ENCODE measurements around the gene ZNF503.

GRCh38 chr10:75398692-75399460, 2.7 kb downstream of the ZNF503 start:
- no peak for TF ChIP-seq POLR2A (IDR thresholded peaks at IDR 0.05)
- TF ChIP-seq, protein P1, sequence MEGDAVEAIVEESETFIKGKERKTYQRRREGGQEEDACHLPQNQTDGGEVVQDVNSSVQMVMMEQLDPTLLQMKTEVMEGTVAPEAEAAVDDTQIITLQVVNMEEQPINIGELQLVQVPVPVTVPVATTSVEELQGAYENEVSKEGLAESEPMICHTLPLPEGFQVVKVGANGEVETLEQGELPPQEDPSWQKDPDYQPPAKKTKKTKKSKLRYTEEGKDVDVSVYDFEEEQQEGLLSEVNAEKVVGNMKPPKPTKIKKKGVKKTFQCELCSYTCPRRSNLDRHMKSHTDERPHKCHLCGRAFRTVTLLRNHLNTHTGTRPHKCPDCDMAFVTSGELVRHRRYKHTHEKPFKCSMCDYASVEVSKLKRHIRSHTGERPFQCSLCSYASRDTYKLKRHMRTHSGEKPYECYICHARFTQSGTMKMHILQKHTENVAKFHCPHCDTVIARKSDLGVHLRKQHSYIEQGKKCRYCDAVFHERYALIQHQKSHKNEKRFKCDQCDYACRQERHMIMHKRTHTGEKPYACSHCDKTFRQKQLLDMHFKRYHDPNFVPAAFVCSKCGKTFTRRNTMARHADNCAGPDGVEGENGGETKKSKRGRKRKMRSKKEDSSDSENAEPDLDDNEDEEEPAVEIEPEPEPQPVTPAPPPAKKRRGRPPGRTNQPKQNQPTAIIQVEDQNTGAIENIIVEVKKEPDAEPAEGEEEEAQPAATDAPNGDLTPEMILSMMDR (IDR thresholded peaks at IDR 0.05) = no peak

All from uterus (tissue), 2 donors.